Stimulated activated CD8-positive, alpha-beta memory T cell treated with anti-CD3 and anti-CD28 coated beads, Interleukin-15, amount 100 ng/mL, for 1 hour (primary cell): ENCODE data around the gene ERF.

Source experiments
- DNase-seq: peaks from one replicate; pipeline ENCODE4 v3.0.0-alpha.2; 2020; ENCODE audit warnings: low read depth

The ERF gene

DNA sequence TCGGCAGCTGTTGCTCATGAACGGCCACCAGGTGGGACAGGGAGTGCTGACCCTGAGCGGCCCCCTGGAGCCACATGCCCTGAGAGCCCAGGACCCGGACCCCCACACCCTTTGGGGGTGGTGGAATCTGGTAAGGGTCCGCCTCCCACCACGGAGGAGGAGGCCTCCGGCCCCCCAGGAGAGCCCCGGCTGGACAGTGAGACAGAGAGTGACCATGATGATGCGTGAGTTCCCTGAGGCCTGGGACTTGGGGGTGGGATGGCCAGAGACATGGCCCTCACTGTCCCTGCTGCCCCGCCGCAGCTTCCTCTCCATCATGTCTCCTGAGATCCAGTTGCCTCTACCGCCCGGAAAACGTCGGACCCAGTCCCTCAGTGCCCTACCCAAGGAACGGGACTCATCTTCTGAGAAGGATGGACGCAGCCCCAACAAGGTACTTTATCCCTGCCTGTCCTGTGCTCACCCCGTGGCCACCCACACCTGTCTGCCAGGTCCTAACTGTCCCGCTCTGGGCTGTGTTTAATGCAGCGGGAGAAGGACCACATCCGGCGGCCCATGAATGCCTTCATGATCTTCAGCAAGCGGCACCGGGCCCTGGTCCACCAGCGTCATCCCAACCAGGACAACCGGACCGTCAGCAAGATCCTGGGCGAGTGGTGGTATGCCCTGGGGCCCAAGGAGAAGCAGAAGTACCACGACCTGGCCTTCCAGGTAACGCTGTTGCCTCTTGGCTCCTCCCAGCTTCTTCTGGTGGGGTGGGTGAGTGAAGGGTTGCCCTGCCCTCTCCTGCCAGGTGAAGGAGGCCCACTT, 32.3 kb upstream of the ERF start:
- DNase-seq: no peak

DNA sequence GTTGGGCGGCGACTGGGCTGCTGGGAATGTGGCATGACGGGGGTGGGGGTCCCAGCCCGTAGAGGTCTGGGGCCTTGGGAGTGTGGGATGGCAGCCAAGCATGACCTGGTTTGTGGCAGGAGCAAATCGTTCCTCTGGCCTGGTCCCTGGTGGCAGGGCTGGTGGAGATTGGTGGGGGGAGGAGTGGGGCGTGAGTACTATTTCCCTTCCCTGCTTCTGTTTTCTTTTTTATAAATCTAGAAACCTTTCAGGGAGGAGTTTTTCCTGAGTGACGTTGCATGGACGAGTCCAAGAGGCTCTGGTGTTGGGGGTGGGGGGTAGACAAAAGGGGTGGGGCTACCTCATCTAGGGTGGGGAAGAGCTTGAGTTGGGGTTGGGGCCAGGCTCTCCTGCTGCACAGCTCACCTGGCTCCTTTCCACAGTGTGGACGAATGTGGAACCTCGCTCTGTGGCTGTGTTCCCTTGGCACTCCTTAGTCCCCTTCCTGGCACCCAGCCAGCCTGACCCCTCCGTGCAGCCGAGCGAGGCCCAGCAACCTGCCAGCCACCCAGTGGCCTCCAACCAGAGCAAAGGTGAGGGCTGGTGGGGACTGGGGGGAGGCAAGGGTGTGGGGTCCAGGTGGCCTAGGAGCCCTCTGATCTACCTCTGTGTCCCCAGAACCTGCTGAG, 31.6 kb upstream of the ERF start:
- DNase-seq: no peak

DNA sequence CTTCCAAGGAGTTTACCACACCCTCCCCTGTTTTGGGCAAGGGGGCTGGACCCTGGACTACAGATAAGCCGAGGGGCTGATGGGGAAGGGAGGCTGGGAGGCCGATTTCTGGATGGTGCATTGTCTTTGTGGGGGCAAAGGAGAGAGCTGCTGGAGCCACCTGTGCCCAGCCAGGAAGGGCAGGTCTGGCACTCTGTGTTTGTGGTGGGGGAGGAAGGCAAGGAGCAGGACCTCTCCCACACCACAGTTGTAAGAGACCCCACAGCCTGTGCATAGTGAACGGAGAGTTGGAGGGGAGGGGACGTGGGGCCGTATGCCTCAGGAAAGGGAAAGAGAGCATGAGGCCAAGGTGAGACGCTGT, 31.0 kb upstream of the ERF start:
- DNase-seq: no peak

DNA sequence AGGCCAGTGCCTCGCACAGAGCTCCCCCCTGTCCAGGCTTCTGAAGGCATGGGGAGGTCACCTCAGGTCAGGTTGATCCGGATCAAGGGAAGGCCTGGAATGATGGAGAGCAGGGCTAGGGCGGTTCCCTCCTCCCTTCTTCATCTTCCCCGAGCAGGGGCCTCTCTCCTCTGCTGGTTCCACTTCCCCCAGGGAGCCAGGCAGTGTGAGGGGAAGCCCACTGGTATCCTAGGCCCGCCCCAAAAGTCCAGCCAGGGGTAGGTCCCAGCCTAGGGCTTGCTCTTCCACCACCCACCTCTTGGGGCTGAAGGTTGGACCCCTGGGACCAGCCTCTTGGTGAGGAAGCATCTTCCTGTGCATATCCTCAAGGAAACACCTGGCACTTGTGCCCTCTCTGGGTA, 30.6 kb upstream of the ERF start:
- DNase-seq: no peak

DNA sequence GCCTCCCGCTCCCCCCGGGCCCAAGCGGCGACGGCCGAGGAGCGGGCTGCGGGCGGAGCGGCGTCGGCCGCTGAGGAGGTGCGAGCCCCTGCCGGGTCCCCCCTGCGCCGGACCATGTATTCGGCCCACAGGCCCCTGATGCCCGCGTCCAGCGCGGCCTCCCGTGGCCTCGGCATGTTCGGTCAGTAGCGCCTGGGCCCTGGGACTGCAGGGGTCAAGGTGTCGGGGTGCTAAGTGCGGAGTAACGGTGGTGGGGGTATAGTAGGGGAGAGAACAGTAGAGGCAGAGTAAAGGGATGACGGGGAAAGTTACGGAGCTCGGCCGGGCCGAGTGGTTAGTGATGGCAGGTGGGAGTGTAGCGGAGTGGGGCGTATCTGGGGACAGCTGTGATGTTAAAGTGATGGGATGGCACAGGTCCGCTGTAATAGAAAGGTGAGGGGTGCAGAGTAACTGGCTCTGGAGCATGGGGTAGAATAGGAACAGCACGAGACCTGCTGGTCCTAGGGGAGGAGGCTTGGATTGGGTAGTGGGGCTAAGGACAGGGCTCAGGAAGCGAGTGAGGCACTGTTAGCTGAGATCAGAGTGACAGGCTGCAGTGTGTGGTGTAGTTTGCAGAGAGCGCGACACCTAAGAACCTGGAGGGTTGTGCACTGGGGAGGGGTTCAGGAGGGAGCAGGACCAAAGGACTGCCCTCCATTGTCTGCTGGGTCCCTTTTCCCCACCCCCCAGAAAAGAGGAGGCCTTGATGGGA, 29.8 kb upstream of the ERF start:
- DNase-seq: no peak

DNA sequence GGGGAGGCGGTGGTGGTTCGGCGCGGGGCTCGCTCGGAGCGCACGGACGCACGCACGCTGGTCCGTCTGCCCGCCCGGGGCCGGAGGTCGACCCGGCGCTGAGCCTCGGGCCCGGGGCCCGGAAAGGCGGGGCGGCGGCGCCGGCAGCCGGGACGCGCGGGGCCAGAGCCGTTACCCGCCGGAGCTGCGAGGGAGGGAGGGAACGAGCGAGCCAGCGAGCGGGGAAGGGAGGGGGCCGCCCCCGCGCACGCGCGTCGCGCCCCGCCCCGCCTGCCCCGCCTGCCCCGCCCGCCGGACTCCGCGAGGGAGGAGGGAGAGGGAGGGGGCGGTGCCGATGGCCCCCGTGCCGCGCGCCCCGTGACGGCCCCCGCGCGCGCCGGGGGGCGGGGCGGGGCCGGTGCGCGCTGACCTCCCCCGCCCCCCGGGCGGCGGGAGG, 29.2 kb upstream of the ERF start:
- peak; percentile 56 for DNase-seq

DNA sequence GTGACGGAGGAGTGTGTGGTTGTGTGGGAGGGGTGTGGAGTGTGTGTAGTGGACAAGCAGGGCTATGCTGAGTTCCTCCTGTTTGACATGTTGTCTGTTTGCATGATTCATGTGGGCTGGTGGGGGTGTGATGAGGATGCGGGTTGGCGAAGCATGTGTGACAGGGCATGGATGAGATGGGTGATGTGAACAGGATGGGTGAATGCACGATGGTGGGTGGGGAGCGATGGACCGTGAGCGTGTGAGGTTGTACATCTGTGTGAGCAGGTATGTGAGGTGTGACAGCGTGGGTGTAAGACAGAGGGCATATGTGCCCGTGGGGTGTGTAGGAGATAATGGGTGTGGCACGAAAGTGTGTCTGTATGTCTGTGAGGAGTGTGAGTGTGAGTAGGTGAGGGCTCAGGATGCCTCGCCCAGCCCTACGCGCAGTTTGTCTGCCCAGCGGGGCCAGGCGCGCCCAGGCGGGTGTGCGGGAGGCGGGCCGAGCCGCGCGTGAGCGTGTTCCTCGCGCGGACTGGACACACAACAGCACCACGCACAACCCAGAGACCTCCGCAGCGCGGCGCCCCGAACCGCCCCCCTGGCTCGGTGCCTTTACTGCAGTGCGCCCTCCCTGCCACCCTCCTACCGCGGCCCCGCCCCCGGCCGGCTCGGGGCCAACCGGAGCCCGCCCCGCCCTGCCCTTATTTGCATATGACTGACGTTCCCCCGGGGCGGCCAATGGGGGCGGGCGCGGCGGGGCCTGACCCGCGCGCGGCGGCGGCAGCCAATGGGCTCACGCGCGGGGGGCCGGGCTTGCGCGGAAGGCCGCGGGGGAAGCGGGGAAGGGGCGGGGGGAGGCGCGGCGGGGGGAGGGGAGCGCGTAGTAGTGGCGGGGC, 28.5 kb upstream of the ERF start:
- DNase-seq: peak; percentile 87

DNA sequence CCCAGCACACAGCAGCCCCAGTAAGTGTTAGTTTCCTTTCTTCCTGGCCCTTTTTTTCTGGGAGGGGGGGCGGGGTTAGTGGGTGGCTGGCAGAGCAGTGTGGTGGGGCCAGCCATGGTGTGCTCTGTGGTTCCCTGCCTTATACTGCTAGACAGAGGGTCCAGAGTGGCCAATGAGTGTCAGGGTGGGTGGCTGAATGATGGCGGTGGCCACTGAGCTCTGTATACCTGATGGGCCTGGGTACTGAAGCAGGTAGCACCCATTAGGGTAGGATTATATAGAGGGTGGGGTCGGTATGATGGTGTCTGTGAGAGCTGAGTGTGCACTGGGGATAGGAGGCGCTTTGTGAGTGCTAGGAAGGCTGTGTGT, 27.9 kb upstream of the ERF start:
- no peak for DNase-seq

DNA sequence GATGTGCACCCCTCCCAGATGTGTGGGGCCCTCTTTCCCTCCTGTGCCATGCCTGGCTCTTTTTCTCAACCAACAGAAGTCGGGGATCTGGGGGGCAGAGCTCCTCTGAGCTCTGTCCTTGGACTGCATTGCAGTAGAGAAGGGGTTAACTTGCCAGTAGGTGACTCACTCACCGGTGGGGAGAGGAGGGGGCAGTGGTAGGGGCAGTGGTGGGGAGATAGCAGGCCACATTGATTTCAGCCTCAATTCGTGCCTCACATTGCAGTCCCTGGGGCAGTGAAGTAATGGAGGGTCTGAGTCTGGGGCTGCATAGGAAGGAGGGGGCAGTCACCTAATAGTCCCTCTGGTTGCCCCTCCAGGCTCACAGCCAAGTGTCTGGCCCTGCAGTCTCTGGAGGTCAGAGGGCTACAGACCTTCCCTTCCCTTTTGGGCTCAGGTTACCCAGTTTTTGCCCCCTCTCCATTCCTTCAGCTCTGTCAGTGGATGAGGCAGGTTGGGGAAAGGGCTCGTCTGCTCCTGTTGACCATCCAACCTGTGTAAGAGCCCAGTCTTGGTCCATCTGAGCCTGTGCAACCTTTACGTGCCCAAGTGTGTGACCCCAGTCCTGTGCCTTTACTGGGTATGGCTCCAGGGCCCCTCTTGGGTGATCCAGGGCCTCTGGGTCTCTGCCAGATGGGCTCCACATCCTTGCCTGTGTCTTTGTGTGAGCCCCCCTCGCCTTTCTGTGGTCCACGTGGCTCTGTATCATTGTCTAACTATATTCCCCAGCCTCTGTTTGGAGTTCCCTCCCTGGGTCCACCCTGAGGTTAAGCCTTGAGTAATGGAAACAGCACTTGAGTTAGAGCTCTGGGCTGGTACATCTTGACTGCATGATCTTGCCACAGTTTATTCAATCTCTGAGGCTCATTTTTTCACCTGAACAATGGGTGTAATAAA, 27.2 kb upstream of the ERF start:
- DNase-seq: no peak

DNA sequence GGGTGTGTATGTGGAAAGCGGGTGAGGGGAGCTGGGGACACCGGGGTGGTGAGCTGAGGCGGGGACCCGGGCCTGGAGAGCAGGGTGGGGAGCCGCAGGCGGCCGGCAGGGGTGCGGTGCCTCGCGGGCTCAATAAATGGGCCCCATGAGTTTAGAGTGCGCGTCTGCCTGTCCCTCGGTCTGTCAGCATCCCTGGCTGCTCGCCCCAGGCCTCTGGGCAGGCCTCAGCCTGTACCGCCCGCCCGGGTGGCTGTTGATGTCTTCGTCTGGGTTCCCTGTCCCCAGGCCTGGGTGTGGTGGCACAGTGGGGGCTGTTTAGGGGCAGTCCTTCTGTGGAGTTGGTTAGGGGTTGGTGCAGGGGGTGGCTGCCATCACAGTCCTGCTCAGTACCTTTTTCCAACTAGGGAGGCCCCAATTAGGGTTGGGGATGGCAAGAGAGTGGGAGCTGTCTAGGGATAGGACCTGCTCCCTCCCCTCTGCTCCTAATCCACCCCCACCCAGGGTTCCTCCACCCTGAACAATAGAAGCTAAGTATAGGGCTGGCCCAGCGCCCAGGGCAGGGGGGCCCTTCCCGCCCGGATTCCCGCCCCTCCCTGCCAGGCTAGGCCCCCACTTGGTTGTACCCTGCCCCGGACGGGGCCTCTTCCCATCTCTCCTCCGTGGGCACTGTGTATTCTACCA, 26.4 kb upstream of the ERF start:
- no peak for DNase-seq

DNA sequence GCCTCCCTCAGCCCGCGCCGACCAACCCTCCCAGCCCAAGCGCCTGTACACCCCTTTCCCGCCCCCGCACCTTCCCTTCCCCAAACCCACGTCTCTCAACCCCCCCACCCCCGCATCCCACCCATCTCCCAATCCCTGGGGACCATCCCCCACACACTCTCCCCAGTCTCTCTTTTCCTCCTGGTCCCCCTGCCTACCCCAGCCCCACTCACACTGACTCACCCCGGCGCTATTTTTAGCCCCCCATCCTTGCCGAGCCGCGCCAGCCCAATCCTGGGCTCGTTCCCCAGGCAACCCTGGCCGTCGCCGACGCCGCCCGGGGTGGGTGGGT, 25.9 kb upstream of the ERF start:
- no peak for DNase-seq

DNA sequence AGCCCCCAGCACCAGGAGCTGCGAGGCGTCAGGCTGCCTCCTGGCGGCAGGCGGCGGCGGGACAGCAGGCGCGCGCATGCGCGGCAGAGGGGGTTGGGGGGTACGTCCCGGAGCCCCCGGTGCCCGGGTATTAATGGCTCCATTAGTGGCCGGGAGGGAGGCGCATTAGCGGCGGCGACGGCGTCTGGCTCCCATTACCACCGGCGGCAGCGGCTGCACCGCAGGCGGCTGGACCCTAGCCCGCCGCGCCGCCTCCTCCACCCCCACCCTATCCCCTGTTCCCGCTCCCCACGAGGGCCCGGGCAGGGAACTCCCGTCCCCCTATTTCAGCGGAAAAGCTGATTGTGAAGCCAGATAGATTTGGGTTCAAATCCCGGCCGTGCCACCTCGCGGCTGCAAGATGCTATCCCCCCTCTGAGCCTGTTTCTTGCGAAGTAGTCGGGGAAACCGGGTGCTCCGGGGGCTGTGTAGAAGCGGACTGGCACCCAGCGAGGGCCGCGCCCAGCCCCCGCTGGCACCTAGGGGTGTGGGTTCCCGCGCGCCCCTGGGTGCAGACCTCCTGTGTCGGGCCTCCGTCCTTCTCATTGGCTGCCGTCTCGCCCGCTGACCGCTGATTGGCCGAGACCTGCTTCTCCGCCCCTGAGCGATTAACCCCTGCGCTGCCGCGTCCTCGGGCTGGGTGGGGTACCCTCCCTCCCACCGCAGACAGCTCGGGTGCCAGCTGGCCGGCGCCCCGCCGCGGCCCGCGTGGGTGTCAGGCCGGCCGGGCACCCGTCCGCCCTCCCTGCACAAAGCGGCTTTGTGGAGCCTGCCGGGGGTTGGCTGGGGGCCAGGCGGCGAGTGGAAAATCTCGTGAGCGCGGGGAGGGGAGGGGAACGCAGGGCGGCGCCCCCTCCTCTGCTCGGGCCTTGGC, 25.2 kb upstream of the ERF start:
- DNase-seq: peak; percentile 67

DNA sequence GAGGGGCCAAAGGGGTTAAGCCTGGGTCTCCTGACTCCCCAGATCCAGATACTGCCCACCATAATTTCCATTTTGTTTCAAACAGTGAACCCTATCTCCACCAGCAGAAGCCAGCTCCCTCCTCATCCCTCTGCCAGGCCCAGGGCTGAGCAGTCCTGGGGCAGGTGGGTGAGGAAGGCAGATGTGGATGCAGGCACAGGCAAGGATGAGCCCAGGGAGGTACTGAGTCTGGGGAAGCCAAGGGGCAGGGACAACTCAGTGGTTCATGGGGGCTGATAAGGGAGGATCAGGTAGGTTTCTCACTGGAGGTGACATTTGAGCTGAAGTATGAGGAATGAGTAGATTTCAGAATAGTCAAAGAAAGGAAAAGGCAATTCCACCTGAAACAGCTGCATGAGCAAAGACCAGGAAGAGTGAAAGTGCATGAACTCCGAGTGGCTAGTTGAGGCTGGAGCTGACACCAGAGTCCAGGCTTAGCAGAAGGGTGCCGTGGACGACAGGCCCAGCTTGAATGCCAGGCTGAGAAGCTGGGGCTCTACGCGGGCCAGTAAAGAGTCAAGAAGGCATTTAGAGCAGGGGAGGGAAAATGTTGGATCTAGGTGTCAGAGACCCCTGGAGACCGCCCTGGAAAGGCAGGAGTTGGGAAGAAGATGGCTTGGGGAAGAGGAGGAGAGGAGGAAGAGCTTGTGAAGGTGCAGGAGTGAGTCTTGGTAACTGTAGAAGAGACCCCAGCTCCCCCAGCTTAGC, 24.4 kb upstream of the ERF start:
- DNase-seq: no peak

DNA sequence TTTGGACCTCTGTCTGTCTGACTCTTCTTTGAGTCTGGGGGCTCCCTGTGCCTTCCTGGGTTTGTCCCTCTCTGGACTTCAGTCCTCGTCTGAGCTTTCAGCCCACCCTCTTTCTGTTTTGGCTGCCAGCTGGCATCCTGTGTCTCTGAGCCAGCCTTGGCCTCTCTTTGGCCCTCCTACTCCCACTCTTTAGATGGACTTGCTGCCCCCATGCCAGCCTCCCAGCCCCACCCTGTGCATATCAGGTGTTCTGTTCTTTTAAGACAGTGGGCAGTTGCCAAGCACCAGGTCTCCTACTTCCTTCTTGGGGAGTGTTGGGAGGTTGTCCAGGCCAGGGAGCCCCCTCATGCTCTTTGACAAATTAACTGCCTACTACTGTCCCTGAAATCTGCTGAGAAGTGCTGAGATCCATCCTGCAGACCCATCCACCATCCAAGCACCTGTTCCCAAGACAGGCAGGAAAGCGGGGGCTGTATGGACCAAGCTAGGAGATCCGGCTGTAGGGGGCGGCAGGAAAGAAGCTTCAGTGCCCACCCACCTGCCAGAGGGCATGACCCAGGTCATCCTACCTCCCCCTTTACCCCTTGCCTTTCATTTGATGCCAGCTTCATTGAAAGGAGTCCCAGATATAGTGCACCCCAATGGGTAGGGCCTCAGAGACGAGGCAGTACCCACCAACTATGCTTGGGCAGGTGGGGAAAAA, 23.7 kb upstream of the ERF start:
- DNase-seq: no peak

DNA sequence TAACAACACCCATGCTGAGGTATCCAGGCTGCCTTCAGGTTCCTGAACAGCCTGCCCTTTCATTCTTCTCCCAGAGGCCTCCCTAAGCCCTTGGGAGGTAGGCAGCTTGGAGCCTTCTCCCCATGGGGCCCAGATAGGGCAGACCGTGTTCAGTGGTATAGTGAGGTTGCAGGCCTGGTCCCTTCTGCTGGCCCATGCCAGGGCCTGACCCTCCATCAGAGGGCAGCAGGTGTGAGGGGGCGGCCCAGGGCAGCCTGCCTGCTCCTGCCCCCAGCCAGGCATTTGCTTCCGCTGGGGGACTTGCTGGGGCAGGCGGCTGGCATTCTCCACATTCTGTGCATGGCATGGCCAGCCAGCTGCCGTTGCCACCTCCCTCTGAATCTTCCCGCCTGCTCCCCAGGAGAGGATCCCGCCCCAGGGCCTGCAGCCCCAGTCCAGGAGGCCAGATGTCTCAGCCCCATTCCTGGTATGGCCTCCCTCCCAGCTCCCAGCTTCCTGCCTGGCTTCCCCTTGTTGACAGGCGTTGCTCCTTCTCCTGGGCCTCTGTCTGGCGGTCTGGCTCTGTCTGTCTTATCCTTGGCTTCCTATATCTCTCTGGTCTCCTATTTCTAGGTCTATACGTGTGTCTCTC, 23.0 kb upstream of the ERF start:
- no peak for DNase-seq

DNA sequence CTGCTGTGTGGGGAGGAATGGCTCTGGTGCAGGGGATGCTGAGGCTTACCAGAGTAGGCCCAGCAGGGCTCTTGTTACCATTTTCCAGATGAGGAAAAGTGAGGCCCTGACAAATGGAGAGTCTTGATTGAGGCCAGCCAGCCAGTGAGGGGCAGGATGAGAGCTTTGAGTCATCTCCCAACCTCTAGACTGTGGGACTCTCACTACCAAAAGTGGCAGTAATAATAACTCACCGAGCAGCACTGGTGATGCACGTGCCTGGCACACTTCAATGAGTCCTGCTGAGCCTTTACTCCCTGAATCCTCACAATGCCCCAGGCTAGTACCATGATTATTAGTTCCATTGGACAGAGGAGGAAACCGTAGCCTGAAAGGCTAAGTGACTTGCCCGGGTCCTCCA, 21.9 kb upstream of the ERF start:
- no peak for DNase-seq

DNA sequence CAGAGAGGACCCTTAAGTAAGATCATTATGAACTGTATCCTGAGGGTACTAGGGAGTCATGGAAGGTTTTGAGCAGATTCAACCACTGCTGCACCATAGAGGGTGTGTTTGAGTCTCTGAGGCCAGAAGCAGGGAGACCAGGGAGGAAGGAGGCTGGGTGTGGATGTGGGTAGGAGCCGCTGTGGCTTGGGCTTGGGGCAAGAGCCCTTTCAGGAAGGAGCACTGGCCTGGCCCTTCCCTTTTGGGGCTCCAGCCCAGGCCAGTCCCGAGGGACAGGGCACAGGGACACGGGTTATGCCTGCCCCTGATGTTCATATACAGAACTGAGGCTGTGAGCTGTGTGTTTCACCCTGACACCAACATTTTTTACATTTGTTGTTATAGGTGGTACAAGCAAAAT, 21.4 kb upstream of the ERF start:
- no peak for DNase-seq

DNA sequence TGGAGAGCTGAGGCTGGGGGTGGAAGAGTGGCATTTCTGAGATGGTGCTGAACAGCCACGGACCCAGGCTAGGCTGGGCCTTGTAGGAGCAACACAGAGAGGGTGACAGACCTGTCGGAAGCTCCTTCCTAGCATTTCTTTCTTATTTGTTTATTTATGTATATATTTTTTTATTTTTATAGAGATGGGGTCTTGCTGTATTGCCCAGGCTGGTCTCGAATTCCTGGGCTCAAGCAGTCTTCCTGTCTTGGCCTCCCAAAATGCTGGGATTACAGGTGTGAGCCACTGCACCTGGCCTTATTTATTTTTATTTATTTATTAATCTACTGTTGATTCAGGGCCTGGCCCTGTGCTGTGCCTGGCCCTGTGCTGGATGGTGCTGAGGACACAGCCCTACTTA, 20.6 kb upstream of the ERF start:
- no peak for DNase-seq
